ENCODE results near the gene FAT2.

The FAT2 gene

DNA sequence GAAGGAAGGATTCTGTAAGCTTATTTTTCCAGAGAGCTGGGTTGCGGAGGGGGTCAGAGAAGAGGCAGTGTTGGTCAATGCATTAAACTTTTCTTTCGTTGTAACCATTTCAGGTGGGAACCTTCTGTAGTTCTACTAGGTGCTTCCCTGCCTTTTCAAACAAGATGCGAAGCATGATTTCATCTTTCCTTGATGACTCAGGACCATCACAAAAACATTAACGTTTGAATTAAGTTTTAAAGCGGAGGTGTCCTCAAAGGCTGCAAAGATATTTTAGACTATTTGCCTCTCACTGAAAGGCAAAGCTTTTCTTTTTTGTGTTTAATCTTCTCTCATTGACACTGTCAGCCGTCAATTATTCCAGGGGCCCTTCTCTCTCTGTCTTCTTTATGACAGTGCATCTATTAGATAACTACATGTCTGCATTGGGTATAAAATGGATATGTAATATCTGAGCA, 26.3 kb upstream of the FAT2 start:
- no peak overlapping the region for H3K4me3 ChIP-seq (ENCODE audit: low read depth, low read length)
- DNase-seq (ENCODE audit: low read depth, low spot score) = no peak
- no peak for TF ChIP-seq CTCF (IDR thresholded peaks at IDR 0.05; ENCODE audit: insufficient read depth, low read length, missing control alignments)
- CTCF ChIA-PET = no interaction called here
- POLR2A ChIA-PET = no interaction called here

DNA sequence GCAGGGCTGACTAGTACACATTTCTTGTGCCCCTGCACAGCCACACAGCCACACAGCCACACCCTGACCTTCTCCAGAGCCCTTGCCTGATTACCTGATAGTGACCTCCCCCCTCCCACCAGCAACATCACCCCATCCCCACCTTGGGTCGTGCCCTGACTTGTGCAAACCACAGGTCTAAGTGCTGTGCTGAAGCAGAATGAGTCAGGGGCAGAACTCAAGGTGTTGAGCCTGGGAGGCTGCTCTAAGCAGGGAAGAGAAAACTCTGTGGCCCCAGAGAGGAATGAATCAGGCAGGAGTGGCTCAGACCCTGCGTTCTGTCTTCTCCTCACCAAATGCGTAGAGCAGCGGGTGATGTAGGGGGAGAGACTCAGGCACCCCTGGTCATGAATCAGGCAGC, 24.3 kb upstream of the FAT2 start:
- no peak overlapping the region for H3K4me3 ChIP-seq (ENCODE audit: low read depth, low read length)
- no peak for TF ChIP-seq CTCF (IDR thresholded peaks at IDR 0.05; ENCODE audit: insufficient read depth, low read length, missing control alignments)
- ChIA-PET CTCF (no interaction called here), POLR2A (no interaction called here)
- no peak for DNase-seq (ENCODE audit: low read depth, low spot score)

DNA sequence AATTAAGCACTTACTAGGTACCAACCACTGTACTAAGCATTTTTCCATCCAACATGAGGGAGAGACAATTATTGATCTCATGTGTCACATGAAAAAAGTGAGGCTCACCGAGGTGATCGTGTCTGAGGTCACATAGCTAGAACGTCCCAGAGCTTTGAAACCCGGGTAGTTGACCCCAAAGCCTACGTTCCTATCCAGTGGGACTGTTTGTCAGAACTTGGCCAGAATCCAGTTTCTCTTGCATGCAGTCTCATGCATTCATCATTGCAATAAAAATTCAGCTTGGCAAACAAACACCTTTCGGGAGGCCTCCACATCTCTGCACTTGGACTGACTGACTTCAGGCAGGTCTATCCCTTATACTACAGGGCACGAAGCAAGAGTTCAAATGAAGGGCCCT, 23.4 kb upstream of the FAT2 start:
- no peak for TF ChIP-seq CTCF (IDR thresholded peaks at IDR 0.05; ENCODE audit: insufficient read depth, low read length, missing control alignments)
- no peak for DNase-seq (ENCODE audit: low read depth, low spot score)
- CTCF ChIA-PET = interaction anchor here (1.7 kb wide), 1 partner anchor 38 kb away, joined by 5 read pairs; no protein-coding TSS in a partner anchor
- POLR2A ChIA-PET = no interaction called here
- no peak overlapping the region for H3K4me3 ChIP-seq (ENCODE audit: low read depth, low read length)

- POLR2A ChIA-PET = no interaction called here
- DNase-seq (ENCODE audit: low read depth, low spot score) = no peak
- no peak overlapping the region for H3K4me3 ChIP-seq (ENCODE audit: low read depth, low read length)
- no peak for TF ChIP-seq CTCF (IDR thresholded peaks at IDR 0.05; ENCODE audit: insufficient read depth, low read length, missing control alignments)
- CTCF ChIA-PET = no interaction called here
Observed at GRCh38 chr5:151612689-151613427, 21.7 kb upstream of the FAT2 start.

GRCh38 chr5:151611127-151611775, 20.1 kb upstream of the FAT2 start:
- DNase-seq (ENCODE audit: low read depth, low spot score) = no peak
- CTCF ChIA-PET = no interaction called here
- POLR2A ChIA-PET = no interaction called here
- H3K4me3 ChIP-seq (ENCODE audit: low read depth, low read length) = no peak overlapping the region
- TF ChIP-seq CTCF (IDR thresholded peaks at IDR 0.05; ENCODE audit: insufficient read depth, low read length, missing control alignments) = no peak

DNA sequence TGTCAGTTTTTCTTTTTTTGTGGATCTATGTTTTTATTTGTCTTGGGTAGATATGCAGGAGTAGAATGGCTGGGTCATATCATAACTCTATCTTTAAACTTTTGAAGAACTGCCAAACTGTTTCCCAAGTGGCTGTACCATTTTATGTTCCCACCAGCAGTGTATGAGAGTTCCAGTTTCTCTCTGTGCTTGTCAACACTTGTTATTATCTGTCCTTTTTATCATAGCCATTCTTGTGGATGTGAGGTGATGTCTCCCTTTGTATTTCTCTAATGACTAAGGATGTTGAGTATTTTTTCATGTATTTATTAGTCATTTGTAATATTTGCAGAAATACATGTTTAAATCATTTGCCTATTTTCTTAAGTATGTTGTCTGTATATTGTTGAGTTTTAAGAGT, 17.4 kb upstream of the FAT2 start:
- TF ChIP-seq CTCF (IDR thresholded peaks at IDR 0.05; ENCODE audit: insufficient read depth, low read length, missing control alignments) = no peak
- no peak overlapping the region for H3K4me3 ChIP-seq (ENCODE audit: low read depth, low read length)
- DNase-seq (ENCODE audit: low read depth, low spot score) = no peak
- ChIA-PET POLR2A (no interaction called here), CTCF (interaction anchor here (1.5 kb wide), 1 partner anchor 40 kb away, joined by 4 read pairs; no protein-coding TSS in a partner anchor)

All from AG04449 (cell line).